LNCAP (cell line): ENCODE data around the gene RBP4.

Source experiments
- CTCF ChIP-seq: fragments of 450-650 bp; IDR thresholded peaks from 2 replicates; pipeline ENCODE4 v1.5.1; 2017; ENCODE audit warnings: mild to moderate bottlenecking

The RBP4 gene

DNA sequence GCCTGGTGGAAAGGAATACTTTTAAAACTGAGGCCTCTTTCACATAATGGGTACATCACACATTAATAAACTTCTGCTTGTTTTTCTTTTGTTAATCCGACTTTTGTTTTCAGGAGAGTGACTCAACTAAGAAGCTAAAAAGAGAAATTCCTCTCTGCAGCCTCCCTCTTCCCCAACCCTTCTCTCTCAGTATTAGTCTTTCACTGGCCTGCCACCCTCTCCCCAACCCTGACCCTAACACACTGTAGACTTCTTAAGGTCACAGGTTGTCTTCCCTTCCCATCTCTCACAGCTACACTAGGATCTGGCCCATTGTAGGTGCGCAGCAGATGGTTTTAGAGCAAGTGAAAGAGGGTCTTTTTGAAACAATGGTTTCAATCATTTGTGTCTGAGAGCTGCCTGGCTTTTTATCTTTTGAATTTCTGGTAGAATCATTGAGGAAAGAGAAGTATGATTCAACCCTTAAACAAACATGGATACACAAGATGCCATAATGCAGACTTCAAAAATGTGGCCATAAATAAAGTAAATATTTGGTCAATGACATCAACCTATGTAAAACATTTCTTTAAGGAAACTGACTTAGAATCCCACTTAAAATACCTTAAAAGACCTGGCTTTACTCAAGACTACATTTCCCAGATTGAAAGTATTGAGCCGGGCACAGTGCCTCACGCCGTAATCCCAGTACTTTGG, 52.5 kb downstream of the RBP4 start:
- no peak for TF ChIP-seq CTCF

GRCh38 chr10:93547522-93547921, 53.5 kb downstream of the RBP4 start:
- no peak for TF ChIP-seq CTCF

DNA sequence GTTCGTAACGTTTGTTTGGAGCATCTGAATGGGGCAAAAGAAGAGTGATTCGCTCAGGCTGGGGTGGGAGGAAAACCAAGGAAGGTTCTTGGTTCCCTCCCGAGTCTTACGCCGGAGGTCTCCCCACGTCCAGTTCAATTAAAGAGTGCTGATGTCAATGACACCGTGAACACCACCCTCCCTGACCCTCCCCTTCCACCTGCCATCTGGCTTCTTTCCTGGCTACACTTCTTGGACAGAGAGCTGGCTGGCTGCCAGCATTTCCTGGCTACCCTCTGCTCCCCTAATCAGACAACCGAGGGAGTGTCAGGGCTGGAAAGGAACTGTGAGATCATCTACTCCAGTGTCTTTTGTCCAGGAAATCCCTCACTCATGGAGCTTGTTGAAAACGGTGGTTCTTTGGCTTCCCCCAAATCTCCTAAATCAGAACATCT, 58.7 kb downstream of the RBP4 start:
- no peak for TF ChIP-seq CTCF
